H1 (cell line): ENCODE measurements around the gene PGM1. TPM values are rescaled to one million over a fixed set of nuclear protein-coding genes. Genes with fewer than 3 reads are reported as not detected.

ENCODE experiments used
- CTCF ChIA-PET: fragments of 300-600 bp; sonication (Branson Sonifier 250); formaldehyde crosslinking; loops from one replicate; lab custom pipeline; 2021; ENCODE audit not compliant: partially characterized antibody; lab: Charles Lee
- POLR2A ChIA-PET: fragments of 300-600 bp; sonication (Branson Sonifier 250); formaldehyde crosslinking; loops from one replicate; lab custom pipeline; 2021; ENCODE audit warnings: inconsistent platforms; ENCODE audit not compliant: partially characterized antibody; lab: Charles Lee
- DNase-seq, 2 experiments: peaks; one replicate each; pipeline versions ENCODE4 v3.0.0 to v3.0.0-alpha.2; 2010 to 2022; ENCODE audit warnings: low spot score in 2 of 2, low read depth in 1 of 2, mixed read lengths in 1 of 2
- FAIRE-seq: peaks from 2 replicates; lab custom pipeline; 2011; peaks lifted over from hg19 to GRCh38; lab: Jason Lieb, UNC
- H2AFZ ChIP-seq: 2 replicates; pipeline ENCODE4 v1.8.1; 2012; ENCODE audit warnings: low read length, inconsistent platforms
- H2AK5ac ChIP-seq: 2 replicates; pipeline ENCODE4 v1.6.1; 2013; ENCODE audit warnings: low read depth, low read length
- H2BK120ac ChIP-seq: replicated peaks from 2 replicates; pipeline ENCODE3; 2013; ENCODE audit warnings: low read depth, low read length, inconsistent platforms
- H2BK12ac ChIP-seq: 2 replicates; pipeline ENCODE4 v1.6.1; 2013; ENCODE audit warnings: low read depth, low read length
- H2BK15ac ChIP-seq: 2 replicates; pipeline ENCODE4 v1.6.1; 2013; ENCODE audit warnings: low read length
- H2BK20ac ChIP-seq: 2 replicates; pipeline ENCODE4 v1.6.1; 2013; ENCODE audit warnings: low read length
- H2BK5ac ChIP-seq: 2 replicates; pipeline ENCODE4 v1.6.1; 2013; ENCODE audit warnings: low read depth, low read length
- H3K14ac ChIP-seq: 2 replicates; pipeline ENCODE4 v1.6.1; 2013; ENCODE audit warnings: inconsistent platforms; ENCODE audit not compliant: insufficient read length
- H3K18ac ChIP-seq: 2 replicates; pipeline ENCODE4 v1.6.1; 2013; ENCODE audit warnings: low read length; ENCODE audit errors: extremely low read depth
- H3K23ac ChIP-seq: 2 replicates; pipeline ENCODE4 v1.6.1; 2013; ENCODE audit warnings: inconsistent platforms; ENCODE audit not compliant: insufficient read length
- H3K23me2 ChIP-seq: 2 replicates; pipeline ENCODE4 v1.6.1; 2013; ENCODE audit warnings: low read depth, low read length
- H3K27ac ChIP-seq: 2 replicates; pipeline ENCODE4 v1.6.1; 2011; ENCODE audit warnings: low read depth, low read length, inconsistent platforms
- H3K27me3 ChIP-seq, 4 experiments: replicated peaks in 1 of 4; 1 replicate in 1 of 4; 2 replicates in 3 of 4; pipeline versions ENCODE4 v1.6.1 to v1.8.1; 2011 to 2013; ENCODE audit warnings: low read length in 3 of 4, mild to moderate bottlenecking in 3 of 4, inconsistent platforms in 2 of 4, mixed read lengths in 2 of 4, moderate library complexity in 1 of 4; ENCODE audit not compliant: control insufficient read depth in 3 of 4, insufficient read depth in 3 of 4; ENCODE audit errors: extremely low read depth in 1 of 4
- H3K36me3 ChIP-seq, 4 experiments: 2 replicates each; pipeline versions ENCODE4 v1.6.1 to v1.8.1; 2011 to 2013; ENCODE audit warnings: mild to moderate bottlenecking in 4 of 4, low read length in 3 of 4, moderate library complexity in 2 of 4, control low read depth in 1 of 4, inconsistent platforms in 1 of 4; ENCODE audit not compliant: insufficient read depth in 4 of 4, control insufficient read depth in 2 of 4
- H3K4ac ChIP-seq: replicated peaks from 2 replicates; pipeline ENCODE3; 2013; ENCODE audit warnings: low read length, low read depth, mixed read lengths, inconsistent platforms; ENCODE audit not compliant: insufficient read length
- H3K4me1 ChIP-seq, 4 experiments: replicated peaks in 1 of 4; 1 replicate in 1 of 4; 2 replicates in 3 of 4; pipeline versions ENCODE4 v1.6.1 to v1.8.1; 2011 to 2013; ENCODE audit warnings: low read length in 3 of 4, inconsistent platforms in 2 of 4, mixed read lengths in 1 of 4; ENCODE audit not compliant: insufficient read depth in 4 of 4, control insufficient read depth in 3 of 4
- H3K4me2 ChIP-seq, 2 experiments: 2 replicates each; pipeline versions ENCODE4 v1.6.1 to v1.8.1; 2011 to 2013; ENCODE audit warnings: low read depth in 2 of 2, low read length in 2 of 2, control low read depth in 1 of 2, inconsistent platforms in 1 of 2, mild to moderate bottlenecking in 1 of 2; ENCODE audit not compliant: insufficient read depth in 1 of 2
- H3K4me3 ChIP-seq, 4 experiments: fragments of 200-600, 300-600 bp in 1 of 4; sonication (generic), shearing (Covaris generic), sonication (Bioruptor Twin) in 1 of 4; 2 replicates each; pipeline versions ENCODE4 v1.5.1 to v1.8.1; 2011 to 2016; ENCODE audit warnings: low read length in 4 of 4, low read depth in 3 of 4, control low read depth in 2 of 4, inconsistent platforms in 2 of 4, mild to moderate bottlenecking in 2 of 4, mixed read lengths in 1 of 4, moderate library complexity in 1 of 4; ENCODE audit not compliant: insufficient read depth in 2 of 4; ENCODE audit errors: extremely low read depth in 1 of 4
- H3K56ac ChIP-seq: replicated peaks from 2 replicates; pipeline ENCODE3; 2013; ENCODE audit warnings: low read depth, mild to moderate bottlenecking, mixed read lengths, low read length, inconsistent platforms; ENCODE audit not compliant: insufficient read length
- H3K79me1 ChIP-seq: 2 replicates; pipeline ENCODE4 v1.6.1; 2013; ENCODE audit warnings: low read depth, low read length, control low read depth
- H3K79me2 ChIP-seq, 2 experiments: 2 replicates each; pipeline versions ENCODE4 v1.6.1 to v1.8.1; 2012 to 2013; ENCODE audit warnings: low read length in 2 of 2, mild to moderate bottlenecking in 2 of 2, inconsistent platforms in 1 of 2; ENCODE audit not compliant: insufficient read depth in 2 of 2, control insufficient read depth in 1 of 2
- H3K9ac ChIP-seq, 4 experiments: replicated peaks in 1 of 4; 1 replicate in 1 of 4; 2 replicates in 3 of 4; pipeline versions ENCODE4 v1.6.1 to v1.8.1; 2011 to 2013; ENCODE audit warnings: low read depth in 3 of 4, low read length in 3 of 4, control low read depth in 2 of 4, mild to moderate bottlenecking in 2 of 4, moderate library complexity in 2 of 4, inconsistent platforms in 1 of 4; ENCODE audit errors: extremely low read depth in 1 of 4
- H3K9me3 ChIP-seq, 2 experiments: 2 replicates each; pipeline versions ENCODE4 v1.6.1 to v1.8.1; 2012 to 2013; ENCODE audit warnings: mild to moderate bottlenecking in 2 of 2, moderate library complexity in 2 of 2, control low read depth in 1 of 2, inconsistent platforms in 1 of 2, low read depth in 1 of 2, low read length in 1 of 2, mixed read lengths in 1 of 2; ENCODE audit not compliant: insufficient read depth in 2 of 2
- H4K20me1 ChIP-seq, 2 experiments: replicated peaks in 1 of 2; 2 replicates each; pipeline versions ENCODE3 to v1.8.1; 2011 to 2013; ENCODE audit warnings: inconsistent platforms in 2 of 2, low read length in 2 of 2, mild to moderate bottlenecking in 1 of 2; ENCODE audit not compliant: insufficient read depth in 2 of 2, control insufficient read depth in 1 of 2
- H4K5ac ChIP-seq: 2 replicates; pipeline ENCODE4 v1.6.1; 2013; ENCODE audit warnings: low read length, low read depth, mixed read lengths, inconsistent platforms; ENCODE audit not compliant: insufficient read length
- H4K8ac ChIP-seq: 2 replicates; pipeline ENCODE4 v1.8.0; 2013; ENCODE audit warnings: mild to moderate bottlenecking, moderate library complexity, low read length, inconsistent platforms; ENCODE audit not compliant: insufficient read depth; ENCODE audit errors: extremely low read depth
- H4K91ac ChIP-seq: replicated peaks from 2 replicates; pipeline ENCODE3; 2013; ENCODE audit warnings: low read length, mixed read lengths, inconsistent platforms; ENCODE audit not compliant: insufficient read length
- ATF3 ChIP-seq: IDR thresholded peaks from 2 replicates; pipeline ENCODE4 v1.6.1; 2011; ENCODE audit warnings: low read depth, mild to moderate bottlenecking, low read length; ENCODE audit not compliant: insufficient read depth
- CBX5 ChIP-seq: fragments of 300-800, 300-1000 bp; sonication (generic); IDR thresholded peaks from 2 replicates; pipeline ENCODE4 v1.7.1; 2016; ENCODE audit warnings: antibody characterized with exemption, low read length, low read depth
- CHD1 ChIP-seq: IDR thresholded peaks from 2 replicates; pipeline ENCODE4 v1.6.1; 2012; ENCODE audit warnings: low read depth, low read length, improper control_type of control experiment
- CREB1 ChIP-seq: IDR thresholded peaks from 2 replicates; pipeline ENCODE4 v1.6.1; 2012; ENCODE audit warnings: inconsistent platforms
- EZH2 ChIP-seq: fragments of 200-600 bp; sonication (generic); IDR thresholded peaks from 2 replicates; pipeline ENCODE4 v1.7.1; 2012; ENCODE audit warnings: low read depth, mild to moderate bottlenecking, moderate library complexity, low read length, inconsistent platforms; ENCODE audit not compliant: severe bottlenecking
- GABPA ChIP-seq: IDR thresholded peaks from 2 replicates; pipeline ENCODE4 v1.6.1; 2011; ENCODE audit warnings: mild to moderate bottlenecking, low read length, moderate library complexity, borderline replicate concordance; ENCODE audit not compliant: insufficient read depth
- JUND ChIP-seq: IDR thresholded peaks from 2 replicates; pipeline ENCODE4 v1.6.1; 2011; ENCODE audit warnings: mild to moderate bottlenecking, improper control_type of control experiment, low read length
- KDM5A ChIP-seq: fragments of 200-600 bp; IDR thresholded peaks from 2 replicates; pipeline ENCODE4 v1.7.1; 2012; ENCODE audit warnings: mild to moderate bottlenecking, low read length, inconsistent platforms, mixed read lengths
- NANOG ChIP-seq: IDR thresholded peaks from 2 replicates; pipeline ENCODE4 v1.6.1; 2011; ENCODE audit warnings: low read length, low read depth, mild to moderate bottlenecking, inconsistent platforms; ENCODE audit not compliant: insufficient read depth, poor library complexity, severe bottlenecking
- POU5F1 ChIP-seq: IDR thresholded peaks from 2 replicates; pipeline ENCODE4 v1.6.1; 2011; ENCODE audit warnings: low read depth, mild to moderate bottlenecking, low read length, moderate library complexity
- RAD21 ChIP-seq, 2 experiments: IDR thresholded peaks in 1 of 2; conservative IDR thresholded peaks in 1 of 2; 2 replicates each; pipeline ENCODE4 v1.6.1; 2011; ENCODE audit warnings: low read depth in 2 of 2, low read length in 2 of 2, improper control_type of control experiment in 1 of 2, inconsistent platforms in 1 of 2, mild to moderate bottlenecking in 1 of 2, moderate library complexity in 1 of 2
- RFX5 ChIP-seq: IDR thresholded peaks from 2 replicates; pipeline ENCODE4 v1.6.1; 2011; ENCODE audit warnings: low read depth, low read length, improper control_type of control experiment, borderline replicate concordance
- SIN3A ChIP-seq, 2 experiments: IDR thresholded peaks in 1 of 2; conservative IDR thresholded peaks in 1 of 2; 2 replicates each; pipeline ENCODE4 v1.6.1; 2011 to 2012; ENCODE audit warnings: low read length in 2 of 2, improper control_type of control experiment in 1 of 2, low read depth in 1 of 2, mild to moderate bottlenecking in 1 of 2
- TBP ChIP-seq: IDR thresholded peaks from 2 replicates; pipeline ENCODE4 v1.6.1; 2011; ENCODE audit warnings: low read depth, low read length, improper control_type of control experiment
- ZNF274 ChIP-seq: IDR thresholded peaks from 2 replicates; pipeline ENCODE4 v1.7.0; 2012; ENCODE audit warnings: low read length, borderline replicate concordance; ENCODE audit errors: extremely low read depth
- polyA plus RNA-seq, 7 experiments: library from polyadenylated mRNA; depleted of rRNA in 3 of 7; stranded (reverse) in 5 of 7; unstranded in 2 of 7; fragments of >200 nt in 5 of 7; fragments of 200-250 nt in 2 of 7; gene quantifications; 1 replicate in 5 of 7; 2 replicates in 1 of 7; 4 replicates in 1 of 7; pipeline versions ENCODE4 v1.2.1 to v1.2.3, GENCODE V29; 2011 to 2013; ENCODE audit warnings: missing spikeins in 2 of 7, mixed read lengths in 2 of 7
- total RNA-seq: library from RNA; stranded (reverse); fragmentation: NEBNext Ultra II Directional; extraction: Animal tissue kit (Norgen Biotek cat#: 25700); gene quantifications from 2 replicates; pipeline ENCODE4 v1.2.1, GENCODE V29; 2021

PGM1 gene
- total and polyA plus RNA-seq, 2 of the 8 experiments (the other 6 are each of a cell fraction or from before 2014, with no cell fraction given) = 33.0 to 65.4 TPM

DNA sequence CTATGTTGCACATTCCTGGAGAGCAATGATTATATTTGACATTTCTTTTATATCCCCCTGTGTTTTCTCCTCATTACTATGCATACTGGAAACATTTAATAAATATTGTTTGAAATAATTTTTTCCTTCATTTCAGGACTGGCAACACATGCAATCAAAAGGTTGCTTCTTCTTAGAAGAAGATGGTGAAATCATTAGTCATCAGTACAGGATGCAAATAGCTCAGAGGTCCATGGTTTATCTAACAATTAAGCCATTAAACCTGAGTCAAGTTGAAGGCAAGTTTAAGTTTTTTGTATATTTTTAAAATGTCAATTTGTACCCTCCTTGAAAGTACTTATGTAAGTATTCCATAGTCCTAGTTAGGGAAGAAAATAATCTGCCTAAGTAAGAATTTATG lies 47.4 kb upstream of the PGM1 start:
- H3K4ac ChIP-seq = no peak overlapping the region
- H4K5ac ChIP-seq = no peak overlapping the region
- H2BK12ac ChIP-seq = no peak overlapping the region
- H3K14ac ChIP-seq = no peak overlapping the region
- no peak for DNase-seq
- CTCF ChIA-PET = no interaction called here
- H3K56ac ChIP-seq = no peak overlapping the region
- no peaks in the 10 kb centered on the region for H3K4me1 ChIP-seq
- H2AK5ac ChIP-seq = no peak overlapping the region
- FAIRE-seq = no peak
- no peak overlapping the region for H2BK20ac ChIP-seq
- H4K91ac ChIP-seq = no peak overlapping the region
- POLR2A ChIA-PET = no interaction called here
- H3K23ac ChIP-seq = no peak overlapping the region
- no peak overlapping the region for H3K9ac ChIP-seq
- no peak overlapping the region for H3K18ac ChIP-seq
- H4K20me1 ChIP-seq = no peaks in the 10 kb centered on the region
- no peaks in the 10 kb centered on the region for H3K36me3 ChIP-seq
- no peaks in the 10 kb centered on the region for H3K9me3 ChIP-seq
- no peaks in the 10 kb centered on the region for H3K79me2 ChIP-seq
- no peaks in the 10 kb centered on the region for H3K27me3 ChIP-seq
- no peak overlapping the region for H2BK15ac ChIP-seq
- H3K23me2 ChIP-seq = no peaks in the 10 kb centered on the region
- no peak overlapping the region for H3K27ac ChIP-seq
- no peak overlapping the region for H3K4me2 ChIP-seq
- no peaks in the 10 kb centered on the region for H3K79me1 ChIP-seq
- no peak overlapping the region for H4K8ac ChIP-seq
- H2BK120ac ChIP-seq = no peak overlapping the region
- H2AFZ ChIP-seq = no peak overlapping the region
- no peak overlapping the region for H3K4me3 ChIP-seq
- H2BK5ac ChIP-seq = no peak overlapping the region
- TF ChIP-seq KDM5A (no peak), JUND (no peak), RFX5 (no peak), RAD21 (IDR thresholded peaks at IDR 0.05 in 1 of 2, conservative IDR thresholded peaks at IDR 0.05 in 1 of 2; ENCODE audit: low read depth in 2 of 2, low read length in 2 of 2) (no peak), SIN3A (conservative IDR thresholded peaks at IDR 0.05 in 1 of 2, IDR thresholded peaks at IDR 0.05 in 1 of 2; ENCODE audit: low read depth in 1 of 2, low read length in 2 of 2) (no peak), EZH2 (no peak), NANOG (no peak), CBX5 (no peak), POU5F1 (no peak), CHD1 (no peak), TBP (no peak), GABPA (no peak), ATF3 (no peak), CREB1 (no peak), ZNF274 (no peak)
